SW480 (cell line): ENCODE data around the gene FBXL2.

Experiments
- DNase-seq: peaks from one replicate; pipeline ENCODE4 v3.0.0-alpha.2; 2016; ENCODE audit warnings: low spot score

FBXL2 gene

GRCh38 chr3:33277193-33277882 is at the start of gene FBXL2:
Gene FBXL2 (plus strand): TSS chr3:33277442. CDS start chr3:33277513, 71 bp downstream.
- DNase-seq: peak; percentile 83

- no peak for DNase-seq
Observed at GRCh38 chr3:33229066-33229465, 48.2 kb upstream of the FBXL2 start.

- DNase-seq: no peak
Observed at GRCh38 chr3:33229947-33230346, 47.3 kb upstream of the FBXL2 start.

GRCh38 chr3:33231756-33232465 is 45.3 kb upstream of the FBXL2 start:
- DNase-seq: no peak

- DNase-seq: no peak
Observed at GRCh38 chr3:33233884-33234283, 43.4 kb upstream of the FBXL2 start.

GRCh38 chr3:33236005-33236404 is 41.2 kb upstream of the FBXL2 start:
- no peak for DNase-seq

GRCh38 chr3:33237439-33237838 is 39.8 kb upstream of the FBXL2 start:
- no peak for DNase-seq

GRCh38 chr3:33238923-33239322 is 38.3 kb upstream of the FBXL2 start:
- DNase-seq: no peak

- DNase-seq: no peak
Observed at GRCh38 chr3:33240261-33240660, 37.0 kb upstream of the FBXL2 start.

- DNase-seq: no peak
Observed at GRCh38 chr3:33246786-33247185, 30.5 kb upstream of the FBXL2 start.

- DNase-seq: no peak
Observed at GRCh38 chr3:33250712-33251111, 26.5 kb upstream of the FBXL2 start.

GRCh38 chr3:33256249-33256648 is 21.0 kb upstream of the FBXL2 start:
- DNase-seq: no peak

- no peak for DNase-seq
Observed at GRCh38 chr3:33260104-33260503, 17.1 kb upstream of the FBXL2 start.

GRCh38 chr3:33269385-33269784 is 7.9 kb upstream of the FBXL2 start:
- DNase-seq: no peak

GRCh38 chr3:33271324-33271723 is 5.9 kb upstream of the FBXL2 start:
- DNase-seq: no peak

GRCh38 chr3:33273628-33274027 is 3.6 kb upstream of the FBXL2 start:
- DNase-seq: no peak

GRCh38 chr3:33278163-33278562 is 921 bp downstream of the FBXL2 start:
- DNase-seq: peak; percentile 35

GRCh38 chr3:33287672-33288282 is 10.5 kb downstream of the FBXL2 start:
- no peak for DNase-seq

GRCh38 chr3:33299395-33300081 is 22.3 kb downstream of the FBXL2 start:
- DNase-seq: peak; percentile 82

GRCh38 chr3:33312361-33312760 is 35.1 kb downstream of the FBXL2 start:
- DNase-seq: no peak

- no peak for DNase-seq
Observed at GRCh38 chr3:33313331-33313730, 36.1 kb downstream of the FBXL2 start.

- no peak for DNase-seq
Observed at GRCh38 chr3:33314993-33315392, 37.8 kb downstream of the FBXL2 start.

- no peak for DNase-seq
Observed at GRCh38 chr3:33315826-33316225, 38.6 kb downstream of the FBXL2 start.
